GM19043 (cell line): Measurements from ENCODE around the gene ING5.
"Not testable (repeated sequence)": the region's sequence is repeated elsewhere in the genome, so short reads cannot be mapped to it uniquely, and the experiment has no call there.

ENCODE experiments used
- ATAC-seq: cut with Tn5 transposase; IDR thresholded peaks from one replicate; pipeline ENCODE4 v1.9.1; 2021; ENCODE audit warnings: low read depth; ENCODE audit not compliant: unreplicated experiment

ING5 gene

DNA sequence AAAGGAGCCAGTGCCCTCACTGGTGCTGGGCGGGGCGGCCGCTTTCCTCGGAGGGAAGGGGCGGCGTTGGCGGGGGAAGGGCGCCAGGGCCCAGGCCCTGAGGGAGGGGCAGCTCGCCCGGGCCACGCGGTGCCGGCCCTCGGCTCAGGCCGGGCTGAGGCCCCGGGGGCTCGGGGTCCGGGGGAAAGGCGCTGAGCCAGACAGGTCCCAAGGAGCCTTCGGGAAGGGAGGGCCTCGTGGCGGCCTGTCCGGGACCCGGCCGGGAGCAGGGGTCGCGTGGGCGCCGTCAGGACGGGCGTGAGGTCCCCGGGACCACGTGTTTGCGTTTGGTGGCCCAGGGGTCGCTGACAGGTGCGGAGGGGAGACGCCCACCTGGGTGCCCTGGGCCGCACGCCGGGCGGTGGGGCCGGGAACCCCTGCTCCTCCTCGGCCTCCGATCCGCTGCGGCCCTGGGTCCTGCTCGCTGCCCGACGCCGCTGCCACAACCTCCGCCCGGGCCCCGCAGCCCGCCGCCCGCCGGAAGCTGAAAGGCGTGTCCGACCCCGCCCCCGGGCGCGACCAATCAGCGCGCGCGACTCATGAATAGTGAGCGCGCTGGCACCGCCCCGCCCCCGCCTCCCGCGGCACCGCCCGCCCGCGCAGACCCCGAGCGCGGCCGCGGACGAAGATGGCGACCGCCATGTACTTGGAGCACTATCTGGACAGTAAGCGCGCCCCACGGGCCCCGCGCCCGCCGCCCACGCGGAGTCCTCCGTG, at the start of gene ING5:
TSS of gene ING5 (plus strand) at position 641 of the 756 bp plus-strand sequence. CDS start at position 668, 27 bp downstream.
- ATAC-seq: peak; percentile 44

DNA sequence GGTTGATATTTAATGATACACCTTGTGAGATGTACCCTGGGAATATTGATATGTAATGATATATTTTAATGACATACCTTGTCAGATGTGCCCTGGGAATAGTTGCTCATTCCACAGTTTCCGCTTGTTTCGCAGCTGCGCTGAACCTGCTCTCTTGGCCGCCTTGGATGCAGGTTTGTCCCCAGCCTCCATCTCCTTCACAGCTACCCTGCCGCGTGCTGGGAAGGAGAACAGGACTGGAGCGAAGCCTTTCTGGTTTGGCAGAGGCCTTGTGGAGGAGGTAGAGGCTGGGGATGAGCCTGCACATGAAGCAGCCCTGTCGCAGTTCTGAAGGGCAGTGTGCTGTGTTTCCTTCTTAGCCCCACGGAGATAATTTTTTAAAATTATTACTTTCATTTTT, 49.7 kb upstream of the ING5 start:
- no peak for ATAC-seq

DNA sequence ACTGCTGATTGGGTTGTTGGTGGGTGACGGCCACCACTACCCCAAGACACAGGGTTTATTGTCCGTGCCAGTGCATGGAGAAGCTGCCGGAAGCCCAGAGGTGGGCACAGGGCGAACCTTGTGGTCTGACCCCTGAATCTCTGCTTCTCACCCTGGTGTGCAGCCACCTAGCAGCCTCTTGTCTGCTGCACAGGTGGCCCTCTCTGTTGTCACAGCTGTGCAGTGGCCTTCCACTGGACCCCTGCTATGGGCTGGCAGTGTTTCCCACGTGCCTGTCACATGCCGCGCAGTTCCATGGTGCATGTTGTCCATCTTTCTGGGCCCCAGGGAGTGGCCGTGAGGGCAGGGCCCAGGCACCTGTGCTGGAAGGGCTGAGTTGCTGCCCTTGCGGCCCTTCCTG, 49.1 kb upstream of the ING5 start:
- ATAC-seq: no peak

DNA sequence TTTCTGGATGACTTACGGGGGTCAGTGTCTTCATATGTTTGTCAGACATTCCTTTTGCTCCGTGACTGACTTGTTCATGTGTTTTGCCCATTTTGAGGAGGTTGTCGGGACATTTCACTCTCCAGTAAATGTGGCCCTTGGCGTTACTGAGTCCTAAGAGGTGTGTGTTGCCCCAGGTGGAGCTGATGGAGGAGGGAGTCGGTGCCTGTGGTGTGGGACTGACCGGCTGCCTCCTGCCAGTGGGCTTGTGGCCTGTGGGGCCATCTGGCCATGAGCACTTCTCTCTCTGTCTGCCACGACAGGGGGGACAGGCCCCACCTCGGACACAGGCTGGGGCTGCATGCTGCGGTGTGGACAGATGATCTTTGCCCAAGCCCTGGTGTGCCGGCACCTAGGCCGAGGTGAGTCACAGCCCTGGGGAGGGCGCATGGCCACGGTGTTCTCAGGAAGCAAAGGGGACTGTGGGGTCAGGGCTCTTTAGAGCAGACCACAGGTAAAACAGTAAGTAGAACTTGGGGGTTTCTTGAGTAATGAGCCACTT, 48.6 kb upstream of the ING5 start:
- no peak for ATAC-seq

DNA sequence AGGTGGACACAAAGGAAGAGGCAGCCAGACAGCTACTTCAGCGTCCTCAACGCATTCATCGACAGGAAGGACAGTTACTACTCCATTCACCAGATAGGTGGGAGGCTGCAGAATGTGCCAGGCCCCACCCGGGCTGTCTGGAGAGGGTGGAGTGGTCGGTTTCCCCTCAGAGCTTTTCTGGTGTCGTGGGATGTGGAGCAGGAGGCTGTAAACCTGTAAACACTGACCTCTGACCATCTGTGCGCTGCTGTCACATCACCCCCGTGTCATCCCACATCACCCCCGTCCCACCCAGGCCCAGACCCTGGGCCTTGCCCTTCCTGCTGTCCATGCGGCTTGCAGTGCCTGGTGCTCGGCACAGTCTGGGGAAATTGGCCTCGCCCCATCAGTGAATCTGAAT, 47.3 kb upstream of the ING5 start:
- no peak for ATAC-seq

DNA sequence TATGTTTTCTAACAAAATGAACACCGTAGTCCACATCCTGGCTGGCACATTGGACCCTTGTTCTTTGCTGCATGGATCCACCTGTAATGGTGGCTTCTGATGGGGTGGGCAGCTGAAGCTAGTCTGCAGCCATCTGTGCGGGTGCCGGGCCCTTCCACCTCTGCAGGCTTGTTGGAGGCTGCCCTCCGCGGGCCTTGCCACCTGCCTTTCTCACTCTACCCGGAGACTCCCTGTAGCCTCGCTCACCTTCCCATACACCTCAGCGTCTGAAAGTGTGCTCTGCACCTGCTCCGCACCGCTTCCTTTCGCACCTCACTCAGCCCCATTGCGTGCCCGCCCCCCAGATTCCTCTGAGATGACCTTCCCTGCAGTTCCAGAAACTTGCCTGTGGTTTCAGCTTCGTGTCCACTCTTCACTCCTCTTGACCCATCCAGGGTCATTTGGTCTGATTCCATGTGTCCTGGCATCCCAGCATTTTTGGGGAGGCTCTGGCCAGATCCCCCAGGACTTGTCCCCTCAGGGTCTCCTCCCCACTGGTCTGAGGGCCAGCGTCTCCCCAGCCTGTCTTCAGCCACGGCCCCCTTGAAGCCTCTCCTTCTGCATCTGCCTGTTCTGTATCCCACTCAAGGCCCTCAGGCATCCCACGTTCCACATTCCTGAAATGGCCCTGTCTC, 46.2 kb upstream of the ING5 start:
- ATAC-seq: no peak

DNA sequence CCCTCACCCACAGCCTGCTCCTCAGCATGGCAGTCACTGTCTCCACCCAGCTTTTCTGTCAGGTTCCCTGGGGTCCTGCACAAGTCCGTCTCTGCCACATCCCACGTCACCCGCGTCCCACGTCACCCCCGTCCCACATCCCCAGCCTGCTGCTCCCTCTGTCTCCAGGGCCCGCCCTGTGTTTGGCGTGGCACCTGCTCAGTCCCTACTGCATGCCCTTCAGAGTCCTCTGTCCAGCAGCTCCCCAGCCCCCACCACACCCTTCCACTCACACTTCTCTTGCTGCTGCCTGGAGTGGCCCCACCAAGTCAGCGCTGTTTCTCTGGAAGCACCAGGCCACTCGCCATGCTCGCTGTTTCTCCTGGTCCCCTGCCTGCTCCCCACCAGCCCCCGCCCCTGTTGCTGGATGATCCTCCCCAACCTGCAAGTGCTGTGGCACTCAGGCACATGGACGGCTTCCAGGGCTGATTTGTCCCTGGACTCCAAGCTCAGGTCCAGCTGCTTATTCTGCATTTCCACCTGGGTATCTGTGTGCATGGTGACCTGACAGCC, 45.6 kb upstream of the ING5 start:
- ATAC-seq: no peak

DNA sequence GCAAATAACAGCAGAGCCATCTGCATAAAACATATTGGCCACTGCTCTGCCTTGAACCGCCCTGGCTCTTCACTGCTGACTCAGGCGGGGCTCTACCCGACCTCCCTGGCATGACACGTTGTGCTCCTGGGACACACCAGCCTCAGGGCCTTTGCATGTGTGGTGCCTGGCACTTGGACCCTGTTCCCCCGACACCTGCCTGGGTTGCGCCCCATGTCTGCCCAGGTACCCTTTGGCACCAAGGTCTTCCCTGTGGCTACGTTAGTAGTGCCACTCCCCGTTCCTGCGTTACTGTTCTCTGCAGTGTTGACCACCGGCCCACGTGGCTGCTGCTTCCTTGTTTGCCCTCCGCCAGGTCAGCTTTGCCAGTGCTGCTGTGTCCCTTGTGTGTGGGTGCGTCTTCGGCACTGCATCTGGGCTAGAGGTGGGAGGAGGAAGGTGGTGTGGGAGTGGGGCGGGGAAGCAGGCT, 44.0 kb upstream of the ING5 start:
- no peak for ATAC-seq

DNA sequence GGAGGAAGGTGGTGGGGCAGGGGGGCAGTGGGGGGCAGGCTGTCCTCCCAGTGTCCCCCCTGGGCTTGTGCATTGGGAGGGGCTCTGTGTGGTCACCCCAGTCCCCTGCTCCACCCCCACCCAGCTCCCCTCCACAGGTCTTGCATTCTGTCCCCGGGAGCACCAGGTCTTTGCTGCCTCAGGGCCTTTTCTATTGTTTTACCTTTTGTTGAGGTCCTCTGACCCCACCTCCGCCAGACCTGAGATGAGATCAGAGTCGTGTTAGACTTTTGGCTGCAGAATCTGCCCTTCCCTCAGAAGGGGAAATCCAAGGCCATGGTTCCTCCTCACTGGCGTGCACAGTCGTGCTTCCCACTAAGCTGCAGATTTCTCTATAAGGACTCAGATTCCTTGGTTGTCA, 43.5 kb upstream of the ING5 start:
- ATAC-seq: no peak

DNA sequence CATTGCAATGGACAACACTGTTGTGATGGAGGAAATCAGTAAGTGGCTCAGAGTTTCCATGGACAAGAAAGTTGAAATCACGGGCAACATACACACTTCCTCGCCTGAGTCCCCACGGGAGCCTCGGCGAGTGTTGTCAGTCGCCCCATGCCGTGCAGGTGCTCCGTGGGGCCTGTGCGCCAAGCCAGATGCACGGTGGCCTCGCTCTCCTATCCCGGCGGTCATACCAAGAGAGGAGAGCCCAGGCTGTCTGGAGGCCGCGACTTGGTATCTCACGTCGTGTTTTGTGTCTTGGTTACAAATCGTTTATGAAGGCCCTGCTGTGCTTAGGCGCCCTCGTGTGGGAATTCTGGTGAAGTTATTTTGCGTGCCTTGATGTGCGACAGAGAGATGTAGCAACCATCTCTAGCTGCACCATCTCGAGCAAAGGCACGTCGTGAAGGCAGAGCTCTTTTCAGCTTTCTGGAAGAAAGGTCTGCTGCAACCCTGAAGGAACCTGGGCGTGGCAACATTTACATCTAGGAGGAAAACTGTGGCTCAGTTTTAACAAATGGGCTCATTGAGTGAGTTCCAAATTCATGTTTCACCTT, 42.6 kb upstream of the ING5 start:
- no peak for ATAC-seq

DNA sequence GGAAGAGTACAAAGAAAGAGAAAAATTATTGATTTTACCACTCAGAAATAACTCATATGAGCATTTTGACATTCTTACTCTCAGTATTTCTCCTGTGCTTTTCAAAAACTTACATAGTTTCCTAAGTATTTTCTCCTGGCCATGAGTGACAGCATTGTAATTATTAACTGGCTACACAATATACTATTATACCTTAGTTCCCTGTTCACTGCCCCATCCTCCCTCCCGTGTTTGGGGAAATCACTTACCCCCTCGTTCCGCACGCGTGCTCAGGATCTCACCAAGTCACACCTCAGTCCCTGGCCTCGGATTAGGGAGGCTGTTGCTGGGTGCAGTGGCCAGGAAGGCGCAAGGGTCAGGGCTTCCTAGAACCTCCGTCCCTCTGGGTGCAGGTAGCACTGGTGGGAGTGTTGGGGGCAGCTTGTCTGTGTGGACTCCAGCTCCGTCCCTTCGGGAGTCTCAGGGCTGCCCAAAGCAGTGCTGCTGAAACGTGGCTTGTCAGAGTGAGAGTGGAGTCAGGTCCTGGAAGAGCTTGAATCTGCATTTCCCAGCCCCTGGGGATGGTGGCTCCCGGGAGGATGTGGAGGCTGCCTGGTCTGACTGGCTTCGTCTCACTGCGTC, 41.1 kb upstream of the ING5 start:
- no peak for ATAC-seq

DNA sequence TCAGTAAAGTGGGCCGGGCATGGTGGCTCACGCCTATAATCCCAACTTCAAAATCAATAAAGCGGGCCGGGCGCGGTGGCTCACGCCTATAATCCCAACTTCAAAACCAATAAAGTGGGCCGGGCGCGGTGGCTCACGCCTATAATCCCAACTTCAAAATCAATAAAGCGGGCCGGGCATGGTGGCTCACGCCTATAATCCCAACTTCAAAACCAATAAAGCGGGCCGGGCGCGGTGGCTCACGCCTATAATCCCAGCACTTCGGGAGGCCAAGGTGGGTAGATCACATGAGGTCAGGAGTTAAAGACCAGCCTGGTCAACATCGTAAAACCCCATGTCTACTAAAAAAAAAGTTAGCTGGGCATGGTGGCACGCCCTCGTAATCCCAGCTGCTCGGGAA, 39.1 kb upstream of the ING5 start:
- not testable (repeated sequence) for ATAC-seq

DNA sequence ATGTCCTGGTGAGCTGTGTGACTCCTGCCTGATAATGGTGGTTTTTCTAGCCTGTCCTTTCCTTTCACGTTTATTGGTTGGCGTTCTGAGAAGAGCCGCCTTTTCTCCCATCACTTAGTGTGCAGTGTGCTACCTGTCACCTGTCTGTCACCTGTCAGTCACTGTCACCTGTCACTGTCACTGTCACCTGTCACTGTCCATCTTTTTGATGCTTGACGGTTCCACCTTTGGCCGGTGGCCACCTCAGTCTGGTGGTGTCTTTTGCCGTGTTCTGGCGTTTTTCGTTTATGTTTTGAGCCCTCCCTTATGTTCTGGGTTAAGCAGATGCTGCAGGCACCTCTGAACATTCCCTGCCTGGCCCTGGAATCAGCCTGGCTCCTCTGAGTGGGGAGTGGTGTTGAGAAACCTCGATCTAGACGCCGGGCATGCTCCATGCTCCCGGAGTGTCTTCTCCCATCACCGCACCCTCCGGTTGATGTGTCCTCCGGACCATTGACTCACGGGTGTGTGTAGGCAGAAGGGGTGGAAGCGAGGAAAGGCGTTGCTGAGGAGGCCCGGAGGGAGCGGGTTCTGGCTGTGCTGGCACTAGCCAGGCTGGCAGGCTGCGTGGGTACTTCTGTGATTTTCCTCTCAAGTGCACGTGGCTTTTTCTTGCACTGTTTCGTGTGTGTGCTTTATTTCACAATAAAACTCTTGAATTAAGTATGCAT, 36.0 kb upstream of the ING5 start:
- no peak for ATAC-seq

DNA sequence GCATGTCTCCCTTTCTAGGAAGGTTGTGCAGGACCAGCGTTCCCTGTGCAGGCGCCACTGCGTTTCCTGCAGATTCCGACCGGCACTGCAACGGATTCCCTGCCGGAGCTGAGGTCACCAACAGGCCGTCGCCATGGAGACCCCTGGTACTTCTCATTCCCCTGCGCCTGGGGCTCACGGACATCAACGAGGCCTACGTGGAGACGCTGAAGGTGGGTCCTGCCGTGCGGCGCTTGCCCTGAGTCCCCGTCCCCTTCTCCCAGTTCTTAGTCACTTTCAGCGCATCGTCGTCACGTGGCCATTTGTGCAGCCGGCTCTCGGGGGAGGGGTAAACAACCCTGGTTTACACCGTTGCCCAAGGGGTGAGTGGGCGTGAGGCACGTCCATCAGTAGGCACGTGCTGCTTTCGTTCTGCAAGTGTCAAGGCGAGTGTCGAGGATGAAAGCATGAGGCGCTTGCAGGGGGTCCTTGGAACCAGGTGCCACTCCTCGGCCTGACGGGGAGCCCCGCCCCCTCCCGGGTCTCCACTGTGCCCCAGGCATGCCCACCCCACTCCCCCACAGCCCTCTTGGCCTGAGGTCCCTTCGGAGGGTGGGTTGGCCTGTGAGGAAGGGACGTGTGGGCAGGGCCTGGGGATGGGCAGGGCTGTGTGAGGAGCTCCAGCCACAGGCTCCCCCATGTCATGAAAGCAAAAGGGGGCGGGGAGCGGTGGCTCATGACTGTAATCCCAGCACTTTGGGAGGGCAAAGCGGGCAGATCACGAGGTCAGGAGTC, 35.0 kb upstream of the ING5 start:
- ATAC-seq: no peak

DNA sequence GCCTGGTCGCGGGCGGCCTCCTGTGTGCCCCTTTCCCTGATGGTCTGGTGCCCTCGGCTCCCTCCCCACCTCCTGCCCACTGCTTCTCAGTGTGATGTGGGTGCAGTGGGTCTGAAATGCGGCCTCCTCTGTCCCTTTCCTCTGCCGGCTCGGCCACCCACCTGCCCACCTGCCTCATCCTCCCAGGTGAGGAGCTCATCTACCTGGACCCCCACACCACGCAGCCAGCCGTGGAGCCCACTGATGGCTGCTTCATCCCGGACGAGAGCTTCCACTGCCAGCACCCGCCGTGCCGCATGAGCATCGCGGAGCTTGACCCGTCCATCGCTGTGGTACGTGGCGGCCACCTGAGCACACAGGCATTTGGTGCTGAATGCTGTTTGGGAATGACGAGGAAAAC, 33.5 kb upstream of the ING5 start:
- no peak for ATAC-seq

DNA sequence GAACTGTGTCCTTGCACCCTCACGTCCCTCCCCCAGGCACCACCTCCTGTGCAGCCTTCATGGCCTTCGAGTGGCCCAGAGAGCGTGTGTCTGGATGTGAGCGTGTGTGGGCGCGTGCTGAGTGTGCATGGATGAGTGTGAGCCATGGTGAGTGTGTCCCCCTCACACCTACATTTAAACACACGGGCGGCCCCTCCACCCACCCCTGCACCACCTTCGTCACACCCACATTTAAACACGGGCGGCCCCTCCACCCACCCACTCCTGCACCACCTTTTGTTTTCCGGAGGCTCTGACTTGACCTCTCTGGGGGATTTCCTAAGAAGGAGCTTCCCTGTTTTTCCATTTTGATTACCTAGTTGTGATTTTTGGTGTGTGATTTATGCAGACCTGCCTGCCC, 33.0 kb upstream of the ING5 start:
- no peak for ATAC-seq

DNA sequence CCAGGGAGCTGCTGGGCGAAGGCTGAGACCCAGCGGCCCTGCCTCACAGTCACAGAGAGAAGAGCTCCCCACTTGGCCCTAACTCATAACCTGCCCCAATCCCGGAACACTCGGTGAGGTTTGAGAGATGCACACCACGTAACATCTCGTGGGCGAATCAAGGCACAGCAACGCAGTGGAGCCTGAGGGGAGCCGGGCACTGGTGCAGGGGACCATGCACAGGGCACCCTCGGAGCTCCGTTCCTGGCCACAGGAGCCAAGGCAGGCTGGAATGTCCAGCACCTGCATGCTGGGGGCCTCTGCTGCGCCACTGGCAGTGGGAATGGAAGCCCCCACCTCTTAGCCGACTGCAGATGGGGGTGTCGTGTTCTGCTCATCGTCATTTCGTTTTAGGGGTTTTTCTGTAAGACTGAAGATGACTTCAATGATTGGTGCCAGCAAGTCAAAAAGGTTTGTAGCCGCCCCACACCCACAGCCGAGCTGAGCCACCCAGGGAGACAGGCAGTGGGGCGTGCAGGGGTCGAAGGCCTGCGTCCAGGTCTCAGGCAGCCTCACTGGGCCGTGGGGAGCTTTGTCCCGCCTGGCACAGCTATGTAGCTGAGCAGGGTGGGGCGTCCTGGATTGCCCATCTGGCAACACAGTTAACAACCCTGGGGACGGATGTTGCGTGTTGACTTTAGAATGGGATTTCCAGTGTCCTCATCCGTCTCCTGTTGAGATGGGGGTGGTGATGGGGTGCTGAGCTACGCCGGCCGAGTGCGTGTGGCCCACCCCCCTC, 31.3 kb upstream of the ING5 start:
- no peak for ATAC-seq

DNA sequence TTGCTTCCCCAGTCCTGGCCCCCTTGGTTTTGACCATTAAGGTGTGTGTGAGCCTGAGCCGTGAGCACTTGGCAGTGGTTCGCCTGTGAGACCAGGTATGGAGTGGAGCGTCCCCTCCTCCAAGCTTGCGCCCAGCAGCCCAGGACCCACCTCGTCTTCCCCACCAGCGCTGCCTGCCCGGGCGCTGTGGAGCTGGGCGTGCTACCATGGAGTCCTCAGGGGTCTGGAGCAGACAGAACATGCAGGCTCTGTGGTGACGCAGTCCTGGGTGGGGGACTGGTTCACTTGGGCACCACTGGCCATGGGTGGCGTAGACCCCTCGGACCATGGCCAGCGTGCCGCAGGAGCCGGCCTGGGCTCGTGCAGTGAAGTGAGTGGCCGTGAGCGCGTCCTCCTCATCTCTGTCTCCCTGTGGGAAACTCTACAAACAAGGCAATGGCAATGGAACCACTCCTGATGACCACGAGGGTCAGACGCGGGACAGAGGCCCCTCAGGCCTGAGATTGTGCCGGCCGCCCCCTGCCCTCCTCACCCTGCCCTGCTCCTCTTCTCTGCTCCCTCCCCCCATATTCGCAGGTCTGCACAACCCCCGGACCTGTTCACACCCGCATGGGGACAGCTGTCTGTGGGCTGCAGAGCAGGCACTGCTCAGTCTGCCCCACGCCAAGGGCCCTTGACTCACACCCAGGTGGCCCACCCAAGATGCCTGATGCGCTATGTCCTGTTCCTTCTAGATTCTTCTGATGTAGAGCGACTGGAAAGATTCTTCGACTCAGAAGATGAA, 30.2 kb upstream of the ING5 start:
- no peak for ATAC-seq
